CD4-positive, CD25-positive, alpha-beta regulatory T cell (primary cell): ENCODE data around the gene SETD7. TPM values are rescaled to one million over a fixed set of nuclear protein-coding genes. Genes with fewer than 3 reads are reported as not detected.
A peak's percentile ranks its signal among the peaks of the same experiment; 100 is the strongest.

Experiments
- ATAC-seq, 2 donors: fragments of 150-1000 bp; cut with Tn5 transposase; one replicate each; pipeline ENCODE4 v1.10.0; 2021; ENCODE audit warnings: low read depth in 2 of 2, moderate number of reproducible peaks in 2 of 2, moderate library complexity in 1 of 2
- DNase-seq, 3 donors: peaks; one replicate each; pipeline versions ENCODE4 v3.0.0 to v3.0.0-alpha.2; 2012 to 2022; ENCODE audit warnings: mixed read lengths in 1 of 3
- H3K27ac ChIP-seq: one replicate; pipeline ENCODE4 v1.7.0; 2013; ENCODE audit warnings: mild to moderate bottlenecking, low read length; ENCODE audit not compliant: insufficient read depth, poor library complexity, severe bottlenecking
- H3K27me3 ChIP-seq: one replicate; pipeline ENCODE4 v1.7.0; 2013; ENCODE audit warnings: low read length; ENCODE audit not compliant: control insufficient read depth, insufficient read depth
- H3K36me3 ChIP-seq: one replicate; pipeline ENCODE4 v1.7.0; 2013; ENCODE audit warnings: mild to moderate bottlenecking, low read length, moderate library complexity; ENCODE audit not compliant: control insufficient read depth, insufficient read depth
- H3K4me1 ChIP-seq: 2 replicates; pipeline ENCODE4 v1.7.0; 2013; ENCODE audit warnings: mild to moderate bottlenecking, low read length; ENCODE audit not compliant: insufficient read depth, control insufficient read depth, poor library complexity, severe bottlenecking
- H3K4me3 ChIP-seq: one replicate; pipeline ENCODE4 v1.7.0; 2013; ENCODE audit warnings: low read depth, mild to moderate bottlenecking, low read length, moderate library complexity
- H3K9me3 ChIP-seq, 2 experiments: 1 replicate in 1 of 2; 2 replicates in 1 of 2; pipeline ENCODE4 v1.7.0; 2013; ENCODE audit warnings: low read length in 2 of 2, mild to moderate bottlenecking in 1 of 2, moderate library complexity in 1 of 2; ENCODE audit not compliant: control insufficient read depth in 2 of 2
- H3K27ac Mint-ChIP-seq, 3 donors: one replicate each; pipeline ENCODE4 v1.8.0; 2020 to 2022; ENCODE audit warnings: mild to moderate bottlenecking in 3 of 3, mixed read lengths in 3 of 3, moderate library complexity in 2 of 3
- H3K27me3 Mint-ChIP-seq: one replicate; pipeline ENCODE4 v1.8.0; 2022; ENCODE audit warnings: mild to moderate bottlenecking, mixed read lengths
- H3K36me3 Mint-ChIP-seq: one replicate; pipeline ENCODE4 v1.8.0; 2020; ENCODE audit warnings: mixed read lengths
- H3K4me1 Mint-ChIP-seq, 4 donors: one replicate each; pipeline ENCODE4 v1.8.0; 2020 to 2022; ENCODE audit warnings: mixed read lengths in 4 of 4, mild to moderate bottlenecking in 1 of 4
- H3K4me3 Mint-ChIP-seq, 4 donors: one replicate each; pipeline ENCODE4 v1.8.0; 2020 to 2022; ENCODE audit warnings: mild to moderate bottlenecking in 4 of 4, mixed read lengths in 4 of 4, moderate library complexity in 3 of 4
- H3K9me3 Mint-ChIP-seq, 7 donors: one replicate each; pipeline ENCODE4 v1.8.0; 2020 to 2022; ENCODE audit warnings: mixed read lengths in 7 of 7, mild to moderate bottlenecking in 3 of 7, moderate library complexity in 2 of 7
- polyA plus RNA-seq, 4 donors: library from polyadenylated mRNA; unstranded; fragments of 300-500 nt; fragmentation: Illumina TruSeq; gene quantifications; one replicate each; pipeline ENCODE4 v1.2.3, GENCODE V29; 2021
- total RNA-seq: library from RNA; stranded (reverse); gene quantifications from one replicate; pipeline ENCODE4 v1.2.3, GENCODE V29; 2022

SETD7 gene
- total and polyA plus RNA-seq, 5 donors from 2014 or later: 8.9 to 50.8 (median 10.7) TPM

DNA sequence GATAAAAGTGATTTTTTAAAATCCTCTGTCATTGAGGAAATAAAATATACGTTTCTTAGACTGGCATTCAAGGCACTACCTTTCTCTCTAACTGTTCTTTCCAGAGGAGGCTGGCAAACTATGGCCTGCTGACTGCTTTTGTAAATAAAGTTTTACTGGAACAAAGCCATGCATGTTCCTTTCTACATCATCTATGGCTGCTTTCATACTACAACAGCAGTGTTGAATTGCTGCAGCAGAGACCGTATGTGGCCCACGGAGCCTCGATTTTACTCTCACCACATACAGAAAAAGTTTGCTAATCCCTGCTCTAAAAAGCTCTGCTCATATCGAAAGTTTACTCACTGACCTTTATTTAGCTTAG is 20.2 kb downstream of the SETD7 start:
- Histone ChIP-seq H3K27me3 (no peaks in the 10 kb centered on the region), H3K4me1 (no peaks in the 10 kb centered on the region), H3K4me3 (no peak overlapping the region), H3K36me3 (peaks cover 40% of the 10 kb centered on the region), H3K27ac (no peak overlapping the region), H3K9me3 (no peaks in the 10 kb centered on the region)
- no peaks in the 10 kb centered on the region for H3K27me3 Mint-ChIP-seq
- H3K9me3 Mint-ChIP-seq: no peaks in the 10 kb centered on the region
- no peak overlapping the region for H3K4me3 Mint-ChIP-seq
- H3K4me1 Mint-ChIP-seq: peaks cover 22 to 28% (median 24%) of the 10 kb centered on the region in 4 donors
- ATAC-seq: no peak
- peaks cover 19% of the 10 kb centered on the region for H3K36me3 Mint-ChIP-seq
- no peak for DNase-seq
- no peak overlapping the region for H3K27ac Mint-ChIP-seq

- no peaks in the 10 kb centered on the region for H3K4me1 ChIP-seq
- no peak overlapping the region for H3K4me3 ChIP-seq
- H3K27me3 ChIP-seq: no peaks in the 10 kb centered on the region
- DNase-seq (no peak), ATAC-seq (no peak)
- Mint-ChIP-seq H3K4me3 (peak overlapping the region in 1 of 4 donors; percentile 24), H3K27ac (peak overlapping the region in 1 of 3 donors; percentile 76), H3K36me3 (peaks cover 17% of the 10 kb centered on the region), H3K4me1 (peaks cover 21 to 28% (median 25%) of the 10 kb centered on the region in 4 donors), H3K9me3 (no peaks in the 10 kb centered on the region), H3K27me3 (no peaks in the 10 kb centered on the region)
- H3K9me3 ChIP-seq: no peaks in the 10 kb centered on the region
- peaks cover 35% of the 10 kb centered on the region for H3K36me3 ChIP-seq
- no peak overlapping the region for H3K27ac ChIP-seq
Measured at GRCh38 chr4:139535228-139535870, 20.7 kb downstream of the SETD7 start.

GRCh38 chr4:139534287-139534950 is 21.6 kb downstream of the SETD7 start:
- Histone ChIP-seq H3K4me1 (no peaks in the 10 kb centered on the region), H3K4me3 (no peak overlapping the region), H3K27me3 (no peaks in the 10 kb centered on the region), H3K36me3 (peaks cover 29% of the 10 kb centered on the region), H3K9me3 (no peaks in the 10 kb centered on the region), H3K27ac (no peak overlapping the region)
- Mint-ChIP-seq H3K9me3 (no peaks in the 10 kb centered on the region), H3K4me1 (peaks cover 21 to 27% (median 21%) of the 10 kb centered on the region in 4 donors), H3K27me3 (no peaks in the 10 kb centered on the region), H3K27ac (peak overlapping the region in 1 of 3 donors; percentile 79), H3K36me3 (peaks cover 12% of the 10 kb centered on the region), H3K4me3 (no peak overlapping the region)
- ATAC-seq: no peak
- DNase-seq: no peak

GRCh38 chr4:139533511-139533910 is 22.5 kb downstream of the SETD7 start:
- Mint-ChIP-seq H3K36me3 (peaks cover 9% of the 10 kb centered on the region), H3K4me3 (no peak overlapping the region), H3K4me1 (peaks cover 23 to 29% (median 26%) of the 10 kb centered on the region in 4 donors), H3K9me3 (no peaks in the 10 kb centered on the region), H3K27me3 (no peaks in the 10 kb centered on the region), H3K27ac (no peak overlapping the region)
- Histone ChIP-seq H3K9me3 (no peaks in the 10 kb centered on the region), H3K4me1 (no peaks in the 10 kb centered on the region), H3K27me3 (no peaks in the 10 kb centered on the region), H3K36me3 (peaks cover 30% of the 10 kb centered on the region), H3K4me3 (no peak overlapping the region), H3K27ac (no peak overlapping the region)
- ATAC-seq (no peak), DNase-seq (no peak)

GRCh38 chr4:139532947-139533346 is 23.1 kb downstream of the SETD7 start:
- DNase-seq (no peak), ATAC-seq (no peak)
- H3K27ac Mint-ChIP-seq: no peak overlapping the region
- no peak overlapping the region for H3K4me3 Mint-ChIP-seq
- Histone ChIP-seq H3K27me3 (no peaks in the 10 kb centered on the region), H3K4me1 (no peaks in the 10 kb centered on the region), H3K36me3 (peaks cover 31% of the 10 kb centered on the region), H3K9me3 (no peaks in the 10 kb centered on the region), H3K27ac (no peak overlapping the region), H3K4me3 (no peak overlapping the region)
- H3K9me3 Mint-ChIP-seq: no peaks in the 10 kb centered on the region
- peaks cover 11% of the 10 kb centered on the region for H3K36me3 Mint-ChIP-seq
- no peaks in the 10 kb centered on the region for H3K27me3 Mint-ChIP-seq
- H3K4me1 Mint-ChIP-seq: peaks cover 20 to 32% (median 23%) of the 10 kb centered on the region in 4 donors

GRCh38 chr4:139530833-139531427 is 25.1 kb downstream of the SETD7 start:
- Histone ChIP-seq H3K27ac (no peak overlapping the region), H3K4me1 (no peaks in the 10 kb centered on the region), H3K4me3 (no peak overlapping the region), H3K9me3 (no peaks in the 10 kb centered on the region), H3K36me3 (peaks cover 45% of the 10 kb centered on the region), H3K27me3 (no peaks in the 10 kb centered on the region)
- H3K4me3 Mint-ChIP-seq: no peak overlapping the region
- peak in 1 of 2 donors; percentile 61 for ATAC-seq
- peak; percentile 34 to 54 (median 45) for DNase-seq
- no peaks in the 10 kb centered on the region for H3K27me3 Mint-ChIP-seq
- peaks cover 10% of the 10 kb centered on the region for H3K36me3 Mint-ChIP-seq
- no peaks in the 10 kb centered on the region for H3K9me3 Mint-ChIP-seq
- H3K27ac Mint-ChIP-seq: peak overlapping the region in 2 of 3 donors; percentile 29 to 62
- peaks cover 15 to 32% (median 24%) of the 10 kb centered on the region in 4 donors for H3K4me1 Mint-ChIP-seq

DNA sequence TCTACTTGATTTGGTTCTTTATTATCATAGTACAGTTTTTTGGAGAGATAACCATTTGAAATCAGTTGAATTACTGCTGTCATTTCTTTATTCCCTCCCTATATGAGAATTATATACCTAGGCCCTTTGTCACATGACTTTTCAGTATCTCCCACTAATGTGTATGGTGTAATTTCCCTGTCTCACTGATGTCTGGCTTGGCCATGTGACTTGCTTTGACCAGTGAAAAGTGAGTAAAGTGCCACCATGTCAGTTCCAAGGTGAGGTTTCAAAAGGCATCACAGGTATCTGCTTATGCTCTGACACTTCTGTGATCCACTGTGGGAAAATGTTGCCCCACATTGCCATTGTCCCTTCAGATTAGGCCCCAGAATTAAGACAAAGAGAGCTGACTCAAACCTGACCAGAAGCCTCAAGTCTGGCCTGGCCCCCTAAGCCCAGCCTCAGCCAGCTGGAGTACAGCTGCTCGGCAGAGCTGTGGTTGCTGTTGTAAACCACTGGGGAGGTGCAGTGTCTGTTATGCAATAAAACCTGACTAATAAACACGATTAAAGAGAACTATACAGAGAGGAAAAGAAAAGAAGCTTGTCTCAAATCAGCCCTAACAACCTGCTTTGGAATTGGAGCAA is 27.5 kb downstream of the SETD7 start:
- H3K27me3 ChIP-seq: no peaks in the 10 kb centered on the region
- DNase-seq (no peak), ATAC-seq (no peak)
- no peak overlapping the region for H3K4me3 ChIP-seq
- H3K4me3 Mint-ChIP-seq: no peak overlapping the region
- no peaks in the 10 kb centered on the region for H3K9me3 Mint-ChIP-seq
- peaks cover 26% of the 10 kb centered on the region for H3K36me3 Mint-ChIP-seq
- peaks cover 53% of the 10 kb centered on the region for H3K36me3 ChIP-seq
- no peaks in the 10 kb centered on the region for H3K27me3 Mint-ChIP-seq
- H3K4me1 Mint-ChIP-seq: peaks cover 16 to 33% (median 27%) of the 10 kb centered on the region in 4 donors
- peaks cover 3% of the 10 kb centered on the region for H3K4me1 ChIP-seq
- peak overlapping the region in 1 of 3 donors; percentile 85 for H3K27ac Mint-ChIP-seq
- H3K27ac ChIP-seq: no peak overlapping the region
- no peaks in the 10 kb centered on the region for H3K9me3 ChIP-seq
